ENCODE measurements around the gene ZNF655.

DNA sequence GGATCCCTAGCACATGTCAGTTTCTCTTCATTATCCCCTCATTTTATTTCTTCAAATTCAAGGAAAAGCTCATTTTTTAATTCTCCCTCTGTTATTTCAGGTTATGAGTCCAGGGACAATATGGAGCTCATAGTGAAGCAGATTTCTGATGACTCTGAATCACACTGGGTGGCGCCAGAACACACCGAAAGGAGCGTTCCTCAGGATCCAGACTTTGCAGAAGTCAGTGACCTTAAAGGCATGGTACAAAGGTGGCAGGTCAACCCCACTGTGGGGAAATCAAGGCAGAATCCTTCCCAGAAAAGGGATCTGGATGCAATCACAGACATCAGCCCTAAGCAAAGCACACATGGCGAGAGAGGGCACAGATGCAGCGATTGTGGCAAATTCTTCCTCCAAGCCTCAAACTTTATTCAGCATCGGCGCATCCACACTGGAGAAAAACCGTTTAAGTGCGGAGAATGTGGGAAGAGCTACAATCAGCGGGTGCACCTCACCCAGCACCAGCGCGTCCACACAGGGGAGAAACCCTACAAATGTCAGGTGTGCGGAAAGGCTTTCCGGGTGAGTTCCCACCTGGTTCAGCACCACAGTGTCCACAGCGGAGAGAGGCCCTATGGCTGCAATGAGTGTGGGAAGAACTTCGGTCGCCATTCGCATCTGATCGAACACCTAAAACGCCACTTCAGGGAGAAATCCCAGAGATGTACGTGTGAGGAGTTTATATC lies 32.6 kb upstream of the ZNF655 start:
- TF ChIP-seq, protein P1, sequence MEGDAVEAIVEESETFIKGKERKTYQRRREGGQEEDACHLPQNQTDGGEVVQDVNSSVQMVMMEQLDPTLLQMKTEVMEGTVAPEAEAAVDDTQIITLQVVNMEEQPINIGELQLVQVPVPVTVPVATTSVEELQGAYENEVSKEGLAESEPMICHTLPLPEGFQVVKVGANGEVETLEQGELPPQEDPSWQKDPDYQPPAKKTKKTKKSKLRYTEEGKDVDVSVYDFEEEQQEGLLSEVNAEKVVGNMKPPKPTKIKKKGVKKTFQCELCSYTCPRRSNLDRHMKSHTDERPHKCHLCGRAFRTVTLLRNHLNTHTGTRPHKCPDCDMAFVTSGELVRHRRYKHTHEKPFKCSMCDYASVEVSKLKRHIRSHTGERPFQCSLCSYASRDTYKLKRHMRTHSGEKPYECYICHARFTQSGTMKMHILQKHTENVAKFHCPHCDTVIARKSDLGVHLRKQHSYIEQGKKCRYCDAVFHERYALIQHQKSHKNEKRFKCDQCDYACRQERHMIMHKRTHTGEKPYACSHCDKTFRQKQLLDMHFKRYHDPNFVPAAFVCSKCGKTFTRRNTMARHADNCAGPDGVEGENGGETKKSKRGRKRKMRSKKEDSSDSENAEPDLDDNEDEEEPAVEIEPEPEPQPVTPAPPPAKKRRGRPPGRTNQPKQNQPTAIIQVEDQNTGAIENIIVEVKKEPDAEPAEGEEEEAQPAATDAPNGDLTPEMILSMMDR (IDR thresholded peaks at IDR 0.05), result no peak
- TF ChIP-seq POLR2A (IDR thresholded peaks at IDR 0.05), result no peak

All from uterus (tissue), 2 donors.